ENCODE results near the gene CARNS1. TPM values are rescaled to one million over a fixed set of nuclear protein-coding genes. Genes with fewer than 3 reads are reported as not detected.

The CARNS1 gene
- total RNA-seq, 1 donor from 2014 or later, result 0.25 TPM

Small RNAs within 50 kb of the gene (small RNA-seq; reads per million reads assigned to genes)
- gene RNU6-1238P (ENCODE audit: low replicate concordance), result not detected

Other genes starting within 250 kb of the CARNS1 start
- 49.2 TPM for gene GRK2, start 149.2 kb upstream of the CARNS1 start, total RNA-seq
- 39.1 TPM for gene ANKRD13D, start 126.4 kb upstream of the CARNS1 start, total RNA-seq
- 7.9 TPM for gene SSH3, start 112.1 kb upstream of the CARNS1 start, total RNA-seq
- gene POLD4, start 62.1 kb upstream of the CARNS1 start, total RNA-seq, result 1.5 TPM
- gene CLCF1, start 42.1 kb upstream of the CARNS1 start, total RNA-seq, result not detected
- 19.9 TPM for gene RAD9A, start 23.7 kb upstream of the CARNS1 start, total RNA-seq
- gene PPP1CA, start 13.8 kb upstream of the CARNS1 start, total RNA-seq, result 46.0 TPM
- gene TBC1D10C, start 11.6 kb upstream of the CARNS1 start, total RNA-seq, result 0.25 TPM
- gene RPS6KB2, start 12.8 kb downstream of the CARNS1 start, total RNA-seq, result 15.7 TPM
- gene PTPRCAP, start 22.0 kb downstream of the CARNS1 start, total RNA-seq, result not detected
- gene CORO1B, start 27.8 kb downstream of the CARNS1 start, total RNA-seq, result 19.2 TPM
- gene GPR152, start 37.1 kb downstream of the CARNS1 start, total RNA-seq, result not detected
- gene CABP4, start 39.7 kb downstream of the CARNS1 start, total RNA-seq, result not detected
- 9.8 TPM for gene TMEM134, start 53.6 kb downstream of the CARNS1 start, total RNA-seq
- 49.4 TPM for gene AIP, start 67.3 kb downstream of the CARNS1 start, total RNA-seq
- 35.7 TPM for gene PITPNM1, start 89.7 kb downstream of the CARNS1 start, total RNA-seq
- gene CDK2AP2, start 92.5 kb downstream of the CARNS1 start, total RNA-seq, result 5.7 TPM
- gene CABP2, start 107.8 kb downstream of the CARNS1 start, total RNA-seq, result not detected
- gene GSTP1, start 168.1 kb downstream of the CARNS1 start, total RNA-seq, result 127 TPM
- 184 TPM for gene NDUFV1, start 191.3 kb downstream of the CARNS1 start, total RNA-seq
- gene NUDT8, start 214.3 kb downstream of the CARNS1 start, total RNA-seq, result 2.2 TPM
- not detected for gene TBX10, start 224.1 kb downstream of the CARNS1 start, total RNA-seq
- gene ACY3, start 235.1 kb downstream of the CARNS1 start, total RNA-seq, result not detected